ENCODE measurements around the gene GPR12.

- no peak for TF ChIP-seq POLR2A (IDR thresholded peaks at IDR 0.05; ENCODE audit: low read length)
- no peak for TF ChIP-seq GATA1 (IDR thresholded peaks at IDR 0.05; ENCODE audit: low read depth, low read length)
Observed at GRCh38 chr13:26771796-26772195, 11.2 kb upstream of the GPR12 start.

All from erythroblast (primary cell).